ENCODE results near the gene ARHGAP25. TPM values are rescaled to one million over a fixed set of nuclear protein-coding genes. Genes with fewer than 3 reads are reported as not detected.

Gene ARHGAP25
- total RNA-seq, 1 experiment from 2014 or later: 0.27 TPM

GRCh38 chr2:68799140-68800026, 64.8 kb downstream of the ARHGAP25 start (continued):
- no peak for TF ChIP-seq REST (IDR thresholded peaks at IDR 0.05; ENCODE audit: low read depth)

GRCh38 chr2:68800027-68800401, 65.4 kb downstream of the ARHGAP25 start:
- ChIA-PET CTCF (no interaction called here), RAD21 (ENCODE audit: low non-redundant PET in 1 of 2, low total read pairs in 2 of 2, uncharacterized antibody in 2 of 2, unreplicated experiment in 2 of 2) (no interaction called here), POLR2A (no interaction called here)
- peaks cover 0 to 3% of the 10 kb centered on the region in 2 experiments; a peak in 1 of 4 replicates for H3K4me1 ChIP-seq (ENCODE audit: control insufficient read depth in 1 of 2, insufficient read depth in 2 of 2, low read length in 2 of 2)
- H3K4me2 ChIP-seq (ENCODE audit: low read length): no peak overlapping the region
- ATAC-seq: no peak
- H3K9me3 ChIP-seq (ENCODE audit: control insufficient read depth in 1 of 2, insufficient read depth in 1 of 2, low read depth in 1 of 2, low read length in 2 of 2): no peaks in the 10 kb centered on the region
- no TSS peak for BruUV-seq (replicated peaks)
- no peaks in the 10 kb centered on the region for H3K9me2 ChIP-seq (ENCODE audit: insufficient read depth)
- H3K4me3 ChIP-seq (replicated peaks in 1 of 2; ENCODE audit: low read depth in 1 of 2, low read length in 2 of 2): no peak overlapping the region
- DNase-seq (ENCODE audit: low read depth, low spot score): no peak
- H3K36me3 ChIP-seq (ENCODE audit: control insufficient read depth in 1 of 2, insufficient read depth in 2 of 2, low read length in 2 of 2): no peaks in the 10 kb centered on the region
- no peak overlapping the region for H2AFZ ChIP-seq (ENCODE audit: low read depth, low read length, poor library complexity, severe bottlenecking)
- no peak overlapping the region for H3K27ac ChIP-seq (ENCODE audit: low read depth, low read length)
- intact Hi-C loops (cut with micrococcal nuclease): no loop called here
- TF ChIP-seq EZH2 (IDR thresholded peaks at IDR 0.05) (no peak), JUND (IDR thresholded peaks at IDR 0.05) (no peak), EGR1 (IDR thresholded peaks at IDR 0.05; ENCODE audit: low read depth) (no peak), SIN3A (IDR thresholded peaks at IDR 0.05; ENCODE audit: low read depth) (no peak), POLR2AphosphoS5 (IDR thresholded peaks at IDR 0.05; ENCODE audit: low read depth, low read length) (no peak), RAD21 (IDR thresholded peaks at IDR 0.05; ENCODE audit: low read depth) (no peak), ZNF274 (IDR thresholded peaks at IDR 0.05; ENCODE audit: low read depth, low read length) (no peak), CEBPB (IDR thresholded peaks at IDR 0.05; ENCODE audit: low read depth) (no peak), ZBTB33 (IDR thresholded peaks at IDR 0.05; ENCODE audit: extremely low read depth, insufficient replicate concordance, low read length) (no peak), YY1 (IDR thresholded peaks at IDR 0.05; ENCODE audit: extremely low read depth, insufficient replicate concordance, low read depth, low read length) (no peak), REST (IDR thresholded peaks at IDR 0.05; ENCODE audit: low read depth) (no peak), CBX3 (IDR thresholded peaks at IDR 0.05; ENCODE audit: low read depth) (no peak), SRF (IDR thresholded peaks at IDR 0.05; ENCODE audit: low read depth) (no peak)
- H4K20me1 ChIP-seq (ENCODE audit: insufficient read depth): no peaks in the 10 kb centered on the region
- H3K79me2 ChIP-seq (ENCODE audit: insufficient read depth, low read length): no peaks in the 10 kb centered on the region
- peaks cover 14% of the 10 kb centered on the region; the same call in 1 of the 2 replicates for H3K27me3 ChIP-seq (ENCODE audit: insufficient read depth, low read length)
- no peak overlapping the region for H3K9ac ChIP-seq (ENCODE audit: low read length)
